Dermis blood vessel endothelial cell (primary cell): ENCODE data around the gene FOXN3. TPM values are rescaled to one million over a fixed set of nuclear protein-coding genes. Genes with fewer than 3 reads are reported as not detected.
"Not testable (repeated sequence)": the region's sequence is repeated elsewhere in the genome, so short reads cannot be mapped to it uniquely, and the experiment has no call there.

Source experiments
- DNase-seq: peaks from one replicate; pipeline ENCODE4 v3.0.0; 2010
- total RNA-seq: library from RNA; depleted of rRNA; stranded (reverse); fragments of >200 nt; gene quantifications from 2 replicates; pipeline ENCODE4 v1.2.3, GENCODE V29; 2014

The FOXN3 gene
- total RNA-seq, 1 donor from 2014 or later: 25.9 TPM

DNA sequence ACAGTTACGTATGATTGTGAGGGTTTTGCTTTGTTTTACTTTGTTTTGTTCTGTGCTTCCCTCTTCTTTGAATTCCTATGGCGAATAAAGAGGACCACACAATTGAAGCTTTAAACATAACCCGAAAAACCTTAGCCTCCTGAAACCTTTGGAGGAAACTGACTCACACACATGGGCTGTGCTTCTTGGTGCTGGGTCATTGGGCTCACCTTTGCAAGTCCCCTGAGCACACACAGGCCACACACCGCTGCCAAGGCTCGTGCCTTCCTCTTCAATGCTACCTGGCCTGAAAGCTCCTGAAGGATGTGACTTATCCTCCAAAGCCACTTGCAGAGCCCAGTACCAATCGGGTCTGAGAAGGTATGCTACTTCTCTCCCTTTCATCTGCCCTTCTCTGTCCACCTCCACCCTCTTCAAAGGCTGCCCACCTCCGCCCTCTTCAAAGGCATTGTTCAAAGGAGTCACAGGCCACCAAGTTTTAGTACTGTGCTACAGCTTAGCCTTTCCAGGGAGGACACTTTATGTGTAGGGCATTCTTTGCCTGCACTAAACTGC lies 114.6 kb downstream of the FOXN3 start:
- peak; percentile 45 for DNase-seq

DNA sequence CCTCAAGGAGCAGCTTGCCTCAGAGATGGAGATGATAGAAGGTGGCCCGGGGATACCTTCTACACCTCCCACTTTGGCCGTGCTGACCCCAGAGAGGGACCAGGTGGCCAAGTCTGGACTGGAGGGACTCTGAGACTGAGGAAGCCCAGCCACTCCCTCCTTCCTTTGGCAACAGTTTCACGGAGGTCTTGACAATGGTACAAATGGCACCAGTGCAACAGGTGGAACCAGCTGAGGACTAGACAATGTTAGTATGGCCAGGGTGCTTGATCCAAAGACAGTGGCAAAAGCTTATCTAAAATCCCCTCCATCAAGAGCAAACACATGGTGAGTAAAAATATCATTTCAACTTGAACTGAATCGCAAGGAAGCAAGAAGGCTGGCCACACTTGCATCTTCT lies 117.4 kb downstream of the FOXN3 start:
- no peak for DNase-seq

DNA sequence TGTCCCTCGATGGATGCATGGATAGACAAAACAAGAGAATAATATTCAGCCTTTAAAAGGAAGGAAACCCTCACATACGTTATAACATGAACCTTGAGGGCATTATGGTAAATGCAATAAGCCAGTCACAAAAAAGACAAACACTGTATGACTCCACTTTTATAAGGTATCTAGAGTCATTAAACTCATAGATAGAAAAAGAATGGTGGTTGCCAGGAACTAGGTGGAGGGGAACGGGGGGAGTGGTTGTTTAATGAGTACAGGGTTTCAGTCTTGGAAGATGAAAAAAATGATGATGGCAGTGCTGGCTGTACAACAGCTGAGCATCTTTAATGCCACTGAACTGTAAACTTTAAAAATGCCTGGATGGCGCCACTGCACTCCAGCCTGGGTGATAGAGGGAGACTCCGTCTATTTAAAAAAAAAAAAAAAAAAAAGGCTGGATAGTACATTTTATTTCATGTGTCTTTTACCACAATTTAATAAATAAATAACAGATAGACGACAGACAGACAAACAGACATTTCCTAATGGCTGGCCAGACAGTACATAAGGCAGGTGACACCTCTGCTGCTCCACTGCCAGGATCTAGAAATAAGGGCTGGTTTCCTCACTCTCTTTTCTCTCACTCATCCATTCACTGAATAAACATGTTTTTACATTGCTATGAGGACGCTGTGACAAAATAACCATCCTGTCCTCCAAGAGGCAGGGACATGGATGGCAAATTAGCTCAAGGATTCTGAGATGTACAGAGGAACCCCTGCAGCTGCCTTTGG lies 118.8 kb downstream of the FOXN3 start:
- no peak for DNase-seq

DNA sequence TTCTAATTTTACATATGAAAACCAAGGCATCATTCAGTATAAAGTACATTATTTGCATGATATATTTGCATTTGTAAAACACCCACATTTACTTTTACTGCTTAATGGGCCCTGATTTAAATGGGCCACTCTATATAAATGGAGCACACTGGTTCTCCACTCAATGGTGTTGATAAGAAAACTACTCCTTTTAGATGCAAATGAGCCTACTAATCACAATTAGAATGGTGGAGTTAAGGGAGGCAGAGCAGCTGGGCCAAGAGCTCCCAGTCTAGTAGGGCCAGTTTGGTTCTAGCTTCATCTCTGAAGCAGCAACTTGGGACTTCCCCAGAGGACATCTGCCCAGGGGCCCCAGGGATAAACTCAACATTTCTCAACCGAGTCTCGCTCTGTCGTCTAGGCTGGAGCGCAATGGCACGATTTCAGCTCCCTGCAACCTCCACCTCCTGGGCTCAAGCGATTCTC lies 120.7 kb downstream of the FOXN3 start:
- no peak for DNase-seq

DNA sequence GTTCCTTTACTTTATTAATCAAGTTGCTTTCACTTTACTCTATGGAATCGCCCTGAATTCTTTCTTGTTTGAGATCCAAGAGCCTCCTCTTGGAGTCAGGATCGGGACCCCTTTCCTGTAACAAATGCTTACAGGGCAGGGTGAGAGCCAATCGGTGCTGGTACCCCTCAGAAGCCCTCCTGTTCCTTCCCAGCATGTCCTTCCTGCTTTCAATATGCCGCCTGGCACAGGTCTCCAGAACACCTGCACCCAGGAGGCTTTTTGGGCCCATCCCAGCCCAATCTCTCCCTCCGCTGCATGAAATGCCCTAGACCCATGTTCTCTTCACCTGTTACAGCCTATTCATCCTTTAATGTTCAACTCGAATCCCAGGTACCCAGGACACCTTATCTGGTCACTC lies 122.2 kb downstream of the FOXN3 start:
- DNase-seq: no peak

DNA sequence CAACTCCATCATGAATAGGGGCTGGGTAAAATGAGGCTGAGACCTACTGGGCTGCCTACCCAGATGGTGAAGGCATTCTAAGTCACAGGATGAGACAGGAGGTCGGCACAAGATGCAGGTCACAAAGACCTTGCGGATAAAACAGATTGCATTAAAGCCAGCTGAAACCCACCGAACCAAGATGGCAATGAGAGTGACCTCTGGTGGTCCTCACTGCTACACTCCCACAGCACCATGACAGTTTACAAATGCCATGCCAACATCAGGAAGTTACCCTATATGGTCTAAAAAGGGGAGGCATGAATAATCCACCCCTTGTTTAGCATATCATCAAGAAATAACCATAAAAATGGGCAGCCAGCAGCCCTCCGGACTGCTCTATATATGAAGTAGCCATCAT lies 122.6 kb downstream of the FOXN3 start:
- DNase-seq: not testable (repeated sequence)

DNA sequence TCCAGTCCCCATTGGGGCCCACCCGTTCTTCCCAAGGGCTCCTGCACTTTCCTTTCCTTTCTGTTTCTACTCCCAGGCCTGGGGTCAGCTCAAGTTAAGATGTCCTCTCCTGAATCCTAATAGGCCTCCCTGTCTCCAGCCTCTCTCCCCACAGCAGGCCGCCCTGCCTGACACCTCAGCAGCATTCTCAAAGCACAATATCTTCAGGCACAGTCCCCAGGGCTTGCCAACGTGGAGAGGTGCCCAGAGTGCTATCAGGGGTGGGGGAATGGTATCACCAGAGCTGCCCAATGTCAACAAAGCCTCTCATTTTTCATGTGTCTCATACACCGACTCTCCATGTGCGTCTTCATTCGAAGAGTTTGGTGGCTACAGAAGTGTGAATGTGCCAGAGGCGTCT lies 123.0 kb downstream of the FOXN3 start:
- no peak for DNase-seq

DNA sequence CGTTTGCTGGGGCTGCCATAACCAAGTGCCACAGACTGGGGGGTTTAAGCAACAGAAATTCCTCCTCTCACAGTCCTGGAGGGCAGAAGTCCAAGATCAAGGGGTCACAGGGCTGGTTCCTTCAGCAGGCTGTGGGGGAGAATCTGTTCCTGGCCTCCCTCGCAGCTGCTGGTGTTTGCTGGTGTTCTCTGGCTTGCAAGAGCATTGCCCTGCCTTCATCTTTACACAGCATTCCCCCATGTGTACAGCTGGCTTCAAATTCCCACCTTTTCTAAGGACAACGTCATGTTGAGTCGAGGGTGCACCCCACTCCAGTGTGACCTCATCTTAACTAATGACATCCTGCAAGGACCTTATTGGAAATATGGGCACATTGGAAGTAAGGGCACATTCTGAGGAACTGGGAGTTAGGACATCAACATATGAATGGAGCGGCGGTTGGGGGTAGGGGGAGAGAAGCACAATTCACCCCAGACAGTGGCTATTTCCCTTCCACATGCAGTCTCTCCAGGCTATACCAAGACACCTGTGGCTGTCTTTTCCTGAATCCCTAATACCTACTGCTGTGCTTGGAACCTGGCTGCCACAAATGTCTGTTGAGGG lies 123.6 kb downstream of the FOXN3 start:
- no peak for DNase-seq

DNA sequence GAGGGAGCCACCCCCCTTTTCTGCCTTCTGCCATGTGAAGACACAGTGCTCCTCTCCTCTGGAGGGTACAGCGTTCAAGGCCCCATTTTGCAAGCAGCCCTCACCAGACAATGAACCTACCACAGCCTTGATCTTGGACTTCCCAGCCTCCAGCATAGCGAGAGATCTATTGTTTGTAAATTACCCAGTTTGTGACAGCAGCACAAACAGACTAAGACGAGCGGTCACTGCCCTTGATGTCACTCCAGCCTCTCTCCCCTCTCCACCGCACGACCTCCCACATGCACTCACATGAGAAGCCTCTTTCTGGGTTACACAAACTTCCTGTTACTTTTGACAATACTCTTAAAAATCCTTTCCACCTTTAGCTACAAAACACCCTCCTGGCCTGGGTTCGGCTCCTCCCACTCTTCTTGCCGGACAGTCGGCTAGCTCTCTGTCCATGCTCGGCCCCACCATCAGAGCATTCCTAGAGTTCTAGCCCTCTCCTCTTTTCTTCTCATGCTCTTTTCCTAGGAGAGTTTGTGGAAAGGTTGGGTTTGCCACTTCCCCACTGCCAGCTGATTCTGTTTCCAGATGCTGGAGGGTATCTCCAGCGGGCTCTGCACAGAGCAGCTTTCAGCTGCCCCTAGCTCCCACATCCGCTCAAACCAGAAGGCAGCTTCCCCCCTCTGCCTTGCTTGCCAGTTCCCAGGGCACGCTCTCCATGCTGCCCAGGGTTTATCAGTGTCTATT lies 124.3 kb downstream of the FOXN3 start:
- DNase-seq: no peak

DNA sequence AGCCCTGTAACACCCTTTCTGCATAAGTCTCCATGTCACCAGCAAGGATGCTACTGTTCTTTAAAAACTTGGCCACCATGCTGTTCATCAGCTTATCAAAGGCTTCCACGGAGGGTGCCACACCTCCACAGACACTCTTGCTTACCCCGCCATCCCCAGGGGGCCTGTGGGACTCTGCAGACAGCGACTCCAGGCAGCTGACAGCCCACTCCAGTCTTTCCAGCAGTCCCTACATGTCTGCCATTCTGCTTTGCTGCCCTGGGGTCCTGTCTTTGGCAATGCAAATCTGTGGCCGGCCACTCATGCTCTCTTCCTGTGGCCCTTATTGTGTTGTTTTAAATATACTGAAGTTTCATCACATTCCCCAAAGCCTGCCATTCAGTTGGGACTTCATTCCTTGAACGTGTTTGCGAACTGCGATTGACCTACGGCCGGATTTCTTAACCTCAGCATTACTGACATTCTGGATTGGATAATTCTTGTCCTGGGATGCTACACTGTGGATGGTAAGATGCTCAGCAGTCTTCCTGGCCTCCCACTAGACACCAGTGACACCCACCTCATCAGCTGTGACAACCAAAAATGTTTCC lies 125.6 kb downstream of the FOXN3 start:
- no peak for DNase-seq

DNA sequence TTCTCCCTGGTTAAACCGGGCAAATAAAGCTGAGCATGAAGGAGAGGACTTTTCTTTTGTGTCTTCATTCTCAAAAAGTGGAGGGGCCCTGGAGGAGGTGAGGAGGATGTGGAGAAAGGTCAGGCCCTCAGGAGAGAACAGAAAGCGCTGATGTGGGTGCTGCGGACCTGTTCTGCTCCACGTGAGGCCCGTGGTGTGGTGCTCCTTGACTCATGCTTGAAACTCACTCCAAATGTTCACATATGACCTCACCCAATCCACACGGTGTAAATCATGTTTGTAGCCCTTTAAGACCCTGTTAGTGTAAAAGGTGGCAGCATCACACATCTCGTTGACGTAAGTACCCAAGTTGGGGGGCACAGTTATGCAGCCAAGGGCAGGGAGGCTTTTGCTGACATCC lies 126.2 kb downstream of the FOXN3 start:
- DNase-seq: no peak

DNA sequence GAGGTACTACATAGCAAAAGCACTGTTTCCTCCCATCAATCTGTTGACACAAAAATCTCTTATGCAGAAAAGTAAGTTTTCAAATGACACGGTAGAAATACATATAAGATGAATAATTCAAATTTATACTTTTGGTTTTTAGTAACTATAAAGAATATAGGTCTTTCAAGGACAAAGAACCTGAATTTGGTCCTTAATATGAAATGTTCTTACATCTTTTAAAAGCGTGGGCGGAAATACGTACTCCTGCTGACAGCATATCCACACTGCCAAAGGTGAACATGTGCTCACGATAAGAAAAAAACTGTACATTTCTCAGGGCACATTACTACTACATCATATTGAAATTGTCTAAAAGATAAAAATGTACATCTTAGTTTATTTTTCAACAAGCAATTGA lies 127.6 kb downstream of the FOXN3 start:
- no peak for DNase-seq

DNA sequence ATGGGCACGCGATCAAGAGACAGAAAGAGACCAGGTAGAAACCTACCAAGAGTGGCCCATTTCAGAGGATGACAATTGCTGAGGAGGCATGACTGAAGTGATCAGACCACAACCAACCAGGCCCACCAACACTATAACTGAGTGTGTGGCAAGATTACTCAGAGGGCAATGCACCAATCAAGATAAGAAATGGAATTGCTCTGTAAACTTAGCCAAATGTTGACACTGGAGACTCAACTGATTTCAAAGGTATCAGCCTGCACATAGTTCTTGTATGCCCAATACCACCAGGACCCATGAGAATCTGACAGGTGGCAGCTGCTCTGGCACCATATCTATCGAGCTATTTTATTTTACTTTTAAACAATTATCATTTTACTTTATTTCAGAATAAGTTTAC lies 128.9 kb downstream of the FOXN3 start:
- DNase-seq: no peak

DNA sequence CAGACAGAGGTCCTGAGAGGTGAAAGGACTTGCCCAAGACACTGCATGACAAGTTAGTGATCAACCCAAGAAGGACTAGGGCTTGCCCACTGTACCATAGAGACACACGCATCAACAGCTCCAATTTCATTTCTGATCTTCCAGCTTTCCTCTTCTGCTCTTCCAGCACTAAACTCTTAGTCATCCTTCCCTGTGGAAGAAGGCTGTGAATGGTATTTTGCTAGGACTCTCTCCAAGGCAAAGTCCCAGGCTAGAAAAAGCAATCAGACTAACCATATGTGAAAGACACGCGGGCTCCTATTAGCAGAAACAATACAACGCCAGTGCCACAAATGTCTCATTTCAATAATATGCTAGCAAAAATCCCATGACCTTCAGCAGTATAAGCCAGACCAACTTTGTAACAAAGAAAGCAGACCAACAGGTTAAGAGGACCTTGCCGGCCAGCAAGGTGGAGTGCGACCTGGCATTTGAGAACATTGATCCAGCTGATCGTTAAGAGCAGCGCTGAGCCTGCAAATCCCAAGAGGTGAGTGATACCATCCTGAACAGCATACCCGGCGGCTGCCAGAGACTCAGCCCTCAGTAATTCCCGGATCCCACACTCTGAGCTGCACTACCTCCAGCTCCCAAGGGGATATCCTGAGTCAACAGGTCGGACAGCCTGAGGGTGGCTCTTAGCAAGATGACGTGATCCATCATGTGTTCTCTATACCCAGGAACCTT lies 132.5 kb downstream of the FOXN3 start:
- DNase-seq: no peak

DNA sequence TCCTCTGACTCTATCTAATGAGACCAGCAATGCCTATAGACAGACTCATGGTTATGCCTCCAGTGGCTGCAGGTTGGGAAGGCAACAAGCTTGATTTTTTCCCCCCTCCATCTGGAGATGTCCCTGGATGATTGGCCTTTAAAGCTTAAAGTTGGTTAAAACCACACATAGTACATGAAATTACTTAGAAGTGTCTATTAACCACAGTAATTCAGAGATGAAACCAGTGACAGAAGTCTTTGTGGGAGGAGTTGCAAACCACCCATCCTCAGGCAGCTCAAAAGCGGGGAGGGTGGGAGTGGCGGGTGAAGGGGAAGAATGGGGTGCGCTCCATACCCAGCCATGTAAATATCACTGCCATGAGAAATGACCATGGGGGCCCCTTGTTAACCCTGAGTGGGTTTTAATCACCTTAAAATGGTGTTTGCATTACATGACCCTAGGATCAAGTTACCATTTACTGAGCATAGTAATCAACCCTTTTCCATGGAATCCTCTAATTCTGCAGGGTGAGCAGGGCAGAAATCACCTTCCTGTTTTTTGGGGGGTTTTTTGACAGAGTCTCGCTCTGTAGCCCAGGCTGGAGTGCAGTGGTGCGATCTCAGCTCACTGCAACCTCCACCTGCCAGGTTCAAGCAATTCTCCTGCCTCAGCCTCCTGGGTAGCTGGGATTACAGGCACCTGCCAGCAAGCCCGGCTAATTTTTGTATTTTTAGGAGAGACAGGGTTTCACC lies 133.5 kb downstream of the FOXN3 start:
- DNase-seq: no peak

DNA sequence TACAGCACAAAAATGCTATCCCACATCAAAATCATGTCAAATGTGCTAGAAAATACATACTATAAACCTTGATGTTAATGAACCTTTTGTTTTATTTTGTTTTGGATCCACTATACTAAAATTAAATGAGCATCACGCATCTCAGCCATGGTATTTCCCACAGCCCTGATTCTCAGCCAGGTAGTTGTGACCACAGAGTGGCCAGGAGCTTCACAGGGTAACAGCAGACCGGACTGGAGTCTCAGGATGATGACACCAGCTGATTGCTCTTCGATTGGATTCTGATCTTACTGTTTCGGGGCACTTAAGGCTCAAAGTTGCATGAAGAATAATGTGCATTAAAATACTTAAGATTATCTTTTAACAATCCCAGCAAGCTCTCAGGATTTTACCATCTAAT lies 134.8 kb downstream of the FOXN3 start:
- DNase-seq: no peak

DNA sequence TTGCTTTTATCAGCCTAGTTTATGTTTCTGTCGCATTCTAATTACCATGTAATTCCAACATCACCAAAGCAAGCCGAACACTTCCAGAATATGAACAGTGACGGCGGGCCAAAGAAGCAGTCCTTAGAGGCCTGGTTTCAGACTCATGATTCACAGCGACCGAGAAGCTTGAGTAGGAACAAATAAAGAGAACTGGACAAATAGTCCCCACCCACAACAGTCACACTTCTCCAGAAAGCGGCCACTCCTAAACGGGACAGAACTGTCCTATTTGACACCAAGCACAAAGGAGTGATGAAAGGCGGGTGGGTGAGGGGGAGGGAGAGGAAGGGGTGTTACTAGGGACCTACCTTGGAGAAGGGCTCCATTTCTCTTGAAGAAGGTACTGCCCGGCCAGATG lies 136.4 kb downstream of the FOXN3 start:
- DNase-seq: no peak

DNA sequence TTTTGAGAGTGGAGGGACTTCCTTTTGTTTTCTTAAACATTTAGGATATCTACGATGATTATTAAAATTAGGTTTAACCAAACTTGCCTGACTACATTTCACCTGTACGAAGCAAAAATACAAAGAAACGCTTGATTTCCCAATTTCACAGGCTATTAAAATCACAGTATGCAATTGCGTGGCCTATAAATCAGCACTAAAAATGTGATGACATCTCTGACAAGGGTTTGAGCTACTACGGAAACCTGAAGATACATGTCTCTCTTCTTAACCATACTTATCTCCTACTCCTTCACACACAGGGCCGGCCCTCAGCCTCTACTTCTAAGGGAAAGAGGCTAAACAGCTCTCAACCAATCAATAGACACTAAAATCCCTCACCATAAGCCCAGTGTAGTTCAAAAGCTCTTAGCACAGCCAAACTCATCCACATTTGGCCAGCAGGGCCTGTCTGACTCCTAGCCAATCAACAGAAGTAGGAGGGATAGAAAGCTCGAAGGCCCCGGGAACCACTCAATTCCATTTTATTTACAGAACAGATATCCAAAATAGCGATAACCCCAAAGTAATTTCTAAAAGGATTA lies 137.3 kb downstream of the FOXN3 start:
- DNase-seq: no peak

DNA sequence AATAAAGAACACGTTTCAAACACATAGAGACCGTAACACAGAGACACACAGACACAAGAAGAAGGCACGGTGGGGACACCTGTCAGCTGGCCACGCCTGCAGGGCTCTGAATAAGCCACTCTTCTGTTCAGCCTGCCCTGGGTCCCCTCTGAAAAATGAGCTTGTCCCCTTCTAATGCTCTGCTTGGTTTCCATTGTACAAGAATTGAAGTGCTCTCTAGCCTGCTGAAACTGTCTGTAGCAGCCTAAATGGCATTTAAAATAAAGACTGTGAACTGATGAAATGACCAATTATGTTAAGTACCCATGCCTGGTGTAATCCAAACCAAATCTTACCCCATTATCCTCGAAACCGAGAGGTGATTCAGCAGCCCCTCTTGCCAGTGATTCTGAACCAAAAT lies 139.8 kb downstream of the FOXN3 start:
- DNase-seq: no peak

DNA sequence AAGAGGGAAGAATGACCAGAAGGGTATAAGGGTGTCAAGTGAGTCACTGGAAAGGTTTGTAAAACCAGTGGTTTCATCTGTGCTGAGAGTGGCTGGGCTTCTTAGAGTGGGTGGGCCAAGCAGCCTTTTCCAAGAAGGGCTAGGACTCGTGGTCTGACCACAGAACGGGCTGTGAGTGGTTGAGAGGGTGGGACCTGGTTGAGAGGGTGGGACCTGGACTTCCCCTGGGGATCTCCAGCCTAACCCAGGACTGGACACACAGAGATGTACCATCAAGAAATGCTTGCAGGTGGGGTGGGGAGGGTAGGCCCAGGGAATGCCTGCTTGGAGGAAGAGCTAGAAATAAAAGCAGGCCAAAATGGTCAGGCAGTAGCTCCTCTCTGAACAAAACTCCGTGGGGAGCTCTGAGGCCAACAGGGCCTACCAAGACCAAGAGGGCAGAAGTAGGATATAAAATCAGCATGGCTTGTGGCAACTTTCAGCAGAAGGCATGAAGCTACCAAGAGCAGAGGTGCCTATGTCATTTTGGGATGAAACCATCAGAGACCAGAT lies 140.5 kb downstream of the FOXN3 start:
- DNase-seq: no peak
